ENCODE results near the gene SMARCB1.

DNA sequence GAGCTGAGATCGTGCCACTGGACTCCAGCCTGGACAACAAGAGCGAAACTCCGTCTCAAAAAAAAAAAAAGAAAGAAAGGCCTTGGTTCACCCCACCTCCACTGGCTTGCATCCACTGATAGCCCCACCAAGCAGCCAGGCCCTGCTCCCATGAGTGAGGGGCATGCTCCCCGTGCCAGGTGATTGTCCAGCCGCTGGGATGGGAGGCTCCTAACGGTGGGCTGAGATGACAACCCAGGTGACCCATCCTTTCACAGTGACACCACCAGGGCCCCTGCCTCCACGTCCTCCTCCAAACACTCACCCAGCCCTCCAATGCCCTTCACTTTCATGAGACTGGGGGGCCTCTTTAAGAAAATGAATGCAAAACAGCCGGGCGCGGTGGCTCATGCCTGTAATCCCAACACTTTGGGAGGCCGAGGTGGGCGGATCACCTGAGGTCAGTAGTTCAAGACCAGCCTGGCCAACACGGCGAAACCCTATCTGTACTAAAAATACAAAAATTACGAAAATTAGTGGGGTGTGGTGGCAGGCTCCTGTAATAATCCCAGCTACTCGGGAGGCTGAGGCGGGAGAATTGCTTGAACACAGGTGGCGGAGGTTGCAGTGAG lies 60.6 kb downstream of the SMARCB1 start:
- TF ChIP-seq, protein P1, sequence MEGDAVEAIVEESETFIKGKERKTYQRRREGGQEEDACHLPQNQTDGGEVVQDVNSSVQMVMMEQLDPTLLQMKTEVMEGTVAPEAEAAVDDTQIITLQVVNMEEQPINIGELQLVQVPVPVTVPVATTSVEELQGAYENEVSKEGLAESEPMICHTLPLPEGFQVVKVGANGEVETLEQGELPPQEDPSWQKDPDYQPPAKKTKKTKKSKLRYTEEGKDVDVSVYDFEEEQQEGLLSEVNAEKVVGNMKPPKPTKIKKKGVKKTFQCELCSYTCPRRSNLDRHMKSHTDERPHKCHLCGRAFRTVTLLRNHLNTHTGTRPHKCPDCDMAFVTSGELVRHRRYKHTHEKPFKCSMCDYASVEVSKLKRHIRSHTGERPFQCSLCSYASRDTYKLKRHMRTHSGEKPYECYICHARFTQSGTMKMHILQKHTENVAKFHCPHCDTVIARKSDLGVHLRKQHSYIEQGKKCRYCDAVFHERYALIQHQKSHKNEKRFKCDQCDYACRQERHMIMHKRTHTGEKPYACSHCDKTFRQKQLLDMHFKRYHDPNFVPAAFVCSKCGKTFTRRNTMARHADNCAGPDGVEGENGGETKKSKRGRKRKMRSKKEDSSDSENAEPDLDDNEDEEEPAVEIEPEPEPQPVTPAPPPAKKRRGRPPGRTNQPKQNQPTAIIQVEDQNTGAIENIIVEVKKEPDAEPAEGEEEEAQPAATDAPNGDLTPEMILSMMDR (IDR thresholded peaks at IDR 0.05) = no peak
- TF ChIP-seq POLR2A (IDR thresholded peaks at IDR 0.05) = no peak
